ENCODE data around the gene TMPRSS11E. TPM values are rescaled to one million over a fixed set of nuclear protein-coding genes. Genes with fewer than 3 reads are reported as not detected.

Gene TMPRSS11E
- total and polyA plus RNA-seq, 2 donors (not counting 1 experiment from before 2014, with no cell fraction given), result not detected

DNA sequence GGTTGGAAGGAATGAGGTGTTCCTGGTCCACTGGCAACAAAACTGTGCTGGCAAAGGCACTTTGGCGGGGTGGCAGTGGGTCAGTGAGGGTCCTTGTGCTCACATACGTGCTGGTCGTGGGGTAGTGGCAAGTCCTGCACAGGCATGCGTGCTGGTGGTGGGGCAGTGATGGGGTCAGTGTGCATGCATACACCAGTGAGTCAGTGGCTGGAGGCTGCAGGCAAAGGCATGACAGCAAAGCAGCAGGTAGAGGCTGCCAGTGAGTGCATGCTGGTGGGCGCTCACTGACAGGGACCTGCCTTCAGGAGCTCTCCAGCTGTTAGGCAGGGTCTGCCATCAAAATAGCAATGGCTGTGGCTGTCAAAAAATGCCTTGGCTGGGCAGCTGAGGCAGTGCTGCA lies 42.1 kb downstream of the TMPRSS11E start:
- Histone ChIP-seq H2AFZ (ENCODE audit: low read length) (no peak overlapping the region), H3K79me2 (ENCODE audit: control insufficient read depth, insufficient read depth, low read length) (no peaks in the 10 kb centered on the region), H3K27me3 (ENCODE audit: control insufficient read depth, insufficient read depth, low read length) (no peaks in the 10 kb centered on the region), H3K9me3 (ENCODE audit: control insufficient read depth, insufficient read depth, low read depth, low read length) (no peaks in the 10 kb centered on the region), H3K27ac (ENCODE audit: insufficient read depth, low read length) (no peak overlapping the region), H3K4me1 (ENCODE audit: control insufficient read depth, extremely low read depth, insufficient read depth, low read length) (no peaks in the 10 kb centered on the region), H3K36me3 (ENCODE audit: control insufficient read depth, insufficient read depth, low read length) (no peaks in the 10 kb centered on the region), H3K4me3 (replicated peaks in 1 of 4; ENCODE audit: control extremely low read depth in 1 of 4, insufficient read depth in 1 of 4, low read depth in 3 of 4, low read length in 4 of 4) (no peak overlapping the region), H4K20me1 (ENCODE audit: control insufficient read depth, extremely low read depth, insufficient read depth, low read length) (no peaks in the 10 kb centered on the region), H3K4me2 (ENCODE audit: extremely low read depth, insufficient read depth, low read length) (no peak overlapping the region), H3K9ac (ENCODE audit: insufficient read depth, low read length) (no peak overlapping the region)
- no peak for DNase-seq (ENCODE audit: low read depth in 2 of 2)
- TF ChIP-seq EZH2 (IDR thresholded peaks at IDR 0.05; ENCODE audit: low read length, missing control alignments), result no peak
- TF ChIP-seq, protein P1, sequence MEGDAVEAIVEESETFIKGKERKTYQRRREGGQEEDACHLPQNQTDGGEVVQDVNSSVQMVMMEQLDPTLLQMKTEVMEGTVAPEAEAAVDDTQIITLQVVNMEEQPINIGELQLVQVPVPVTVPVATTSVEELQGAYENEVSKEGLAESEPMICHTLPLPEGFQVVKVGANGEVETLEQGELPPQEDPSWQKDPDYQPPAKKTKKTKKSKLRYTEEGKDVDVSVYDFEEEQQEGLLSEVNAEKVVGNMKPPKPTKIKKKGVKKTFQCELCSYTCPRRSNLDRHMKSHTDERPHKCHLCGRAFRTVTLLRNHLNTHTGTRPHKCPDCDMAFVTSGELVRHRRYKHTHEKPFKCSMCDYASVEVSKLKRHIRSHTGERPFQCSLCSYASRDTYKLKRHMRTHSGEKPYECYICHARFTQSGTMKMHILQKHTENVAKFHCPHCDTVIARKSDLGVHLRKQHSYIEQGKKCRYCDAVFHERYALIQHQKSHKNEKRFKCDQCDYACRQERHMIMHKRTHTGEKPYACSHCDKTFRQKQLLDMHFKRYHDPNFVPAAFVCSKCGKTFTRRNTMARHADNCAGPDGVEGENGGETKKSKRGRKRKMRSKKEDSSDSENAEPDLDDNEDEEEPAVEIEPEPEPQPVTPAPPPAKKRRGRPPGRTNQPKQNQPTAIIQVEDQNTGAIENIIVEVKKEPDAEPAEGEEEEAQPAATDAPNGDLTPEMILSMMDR (conservative IDR thresholded peaks at IDR 0.05 in 1 of 2, IDR thresholded peaks at IDR 0.05 in 1 of 2; ENCODE audit: low read depth in 1 of 2, low read length in 2 of 2), result no peak

DNA sequence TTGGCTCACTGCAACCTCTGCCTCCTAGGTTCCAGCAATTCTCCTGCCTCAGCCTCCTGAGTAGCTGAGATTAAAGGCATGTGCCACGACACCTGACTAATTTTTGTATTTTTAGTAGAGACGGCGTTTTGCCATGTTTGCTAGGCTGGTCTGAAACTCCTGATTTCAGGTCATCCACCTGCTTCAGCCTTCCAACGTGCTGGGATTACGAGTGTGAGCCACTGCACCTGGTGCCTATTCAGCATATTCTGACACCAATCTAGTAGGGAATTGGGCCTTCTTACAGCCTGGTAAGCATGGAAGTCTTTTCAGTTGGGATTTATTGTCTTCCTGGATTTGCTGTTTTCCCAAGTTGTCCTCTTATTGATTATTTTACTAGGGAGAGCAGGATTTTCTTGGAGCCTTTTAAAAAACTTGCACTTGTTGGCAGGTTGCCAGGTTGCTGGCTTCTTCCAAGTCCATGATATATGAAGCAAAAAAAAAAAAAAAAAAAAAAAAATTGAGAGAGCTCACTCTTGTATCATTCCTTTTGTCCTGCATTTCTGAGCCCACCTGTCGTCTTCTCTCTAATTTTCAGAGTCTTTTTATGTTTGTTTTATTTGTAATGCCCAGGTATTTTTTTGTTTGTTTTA lies 43.7 kb downstream of the TMPRSS11E start:
- H3K4me1 ChIP-seq (ENCODE audit: control insufficient read depth, extremely low read depth, insufficient read depth, low read length), result no peaks in the 10 kb centered on the region
- H3K9ac ChIP-seq (ENCODE audit: insufficient read depth, low read length), result no peak overlapping the region
- no peak overlapping the region for H3K4me3 ChIP-seq (replicated peaks in 1 of 4; ENCODE audit: control extremely low read depth in 1 of 4, insufficient read depth in 1 of 4, low read depth in 3 of 4, low read length in 4 of 4)
- H3K79me2 ChIP-seq (ENCODE audit: control insufficient read depth, insufficient read depth, low read length), result no peaks in the 10 kb centered on the region
- H3K36me3 ChIP-seq (ENCODE audit: control insufficient read depth, insufficient read depth, low read length), result no peaks in the 10 kb centered on the region
- H4K20me1 ChIP-seq (ENCODE audit: control insufficient read depth, extremely low read depth, insufficient read depth, low read length), result no peaks in the 10 kb centered on the region
- no peaks in the 10 kb centered on the region for H3K9me3 ChIP-seq (ENCODE audit: control insufficient read depth, insufficient read depth, low read depth, low read length)
- no peaks in the 10 kb centered on the region for H3K27me3 ChIP-seq (ENCODE audit: control insufficient read depth, insufficient read depth, low read length)
- H2AFZ ChIP-seq (ENCODE audit: low read length), result no peak overlapping the region
- H3K4me2 ChIP-seq (ENCODE audit: extremely low read depth, insufficient read depth, low read length), result no peak overlapping the region
- no peak overlapping the region for H3K27ac ChIP-seq (ENCODE audit: insufficient read depth, low read length)
- no peak for TF ChIP-seq EZH2 (IDR thresholded peaks at IDR 0.05; ENCODE audit: low read length, missing control alignments)
- TF ChIP-seq, protein P1 (conservative IDR thresholded peaks at IDR 0.05 in 1 of 2, IDR thresholded peaks at IDR 0.05 in 1 of 2; ENCODE audit: low read depth in 1 of 2, low read length in 2 of 2), result no peak
- DNase-seq (ENCODE audit: low read depth in 2 of 2), result peak in 1 of 2 donors; percentile 7

DNA sequence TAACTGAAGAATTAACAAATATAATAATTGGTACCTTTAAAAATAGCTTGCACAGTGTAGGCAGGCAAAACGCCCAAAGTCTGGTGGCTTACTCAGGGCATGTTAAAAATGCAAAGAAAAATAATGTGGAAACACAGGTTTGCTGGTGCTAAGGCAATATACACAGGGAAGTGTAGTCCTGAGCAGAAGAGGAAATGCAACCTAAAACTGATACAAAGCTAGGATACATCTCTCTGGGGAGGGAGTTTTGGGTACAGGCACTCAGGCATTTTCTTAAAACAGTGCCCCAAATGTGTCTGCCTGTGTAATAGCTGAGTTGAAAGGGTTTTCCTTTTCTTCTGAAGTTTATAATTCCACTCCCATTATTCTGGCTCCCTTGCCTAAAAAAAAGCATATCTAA lies 47.4 kb downstream of the TMPRSS11E start:
- no peaks in the 10 kb centered on the region for H3K27me3 ChIP-seq (ENCODE audit: control insufficient read depth, insufficient read depth, low read length)
- H3K4me2 ChIP-seq (ENCODE audit: extremely low read depth, insufficient read depth, low read length), result no peak overlapping the region
- no peak overlapping the region for H3K9ac ChIP-seq (ENCODE audit: insufficient read depth, low read length)
- no peak overlapping the region for H3K27ac ChIP-seq (ENCODE audit: insufficient read depth, low read length)
- H3K79me2 ChIP-seq (ENCODE audit: control insufficient read depth, insufficient read depth, low read length), result no peaks in the 10 kb centered on the region
- no peaks in the 10 kb centered on the region for H3K36me3 ChIP-seq (ENCODE audit: control insufficient read depth, insufficient read depth, low read length)
- TF ChIP-seq, protein P1 (conservative IDR thresholded peaks at IDR 0.05 in 1 of 2, IDR thresholded peaks at IDR 0.05 in 1 of 2; ENCODE audit: low read depth in 1 of 2, low read length in 2 of 2), result no peak
- TF ChIP-seq EZH2 (IDR thresholded peaks at IDR 0.05; ENCODE audit: low read length, missing control alignments), result no peak
- no peak for DNase-seq (ENCODE audit: low read depth in 2 of 2)
- no peaks in the 10 kb centered on the region for H3K9me3 ChIP-seq (ENCODE audit: control insufficient read depth, insufficient read depth, low read depth, low read length)
- H4K20me1 ChIP-seq (ENCODE audit: control insufficient read depth, extremely low read depth, insufficient read depth, low read length), result no peaks in the 10 kb centered on the region
- H3K4me3 ChIP-seq (replicated peaks in 1 of 4; ENCODE audit: control extremely low read depth in 1 of 4, insufficient read depth in 1 of 4, low read depth in 3 of 4, low read length in 4 of 4), result no peak overlapping the region
- H3K4me1 ChIP-seq (ENCODE audit: control insufficient read depth, extremely low read depth, insufficient read depth, low read length), result no peaks in the 10 kb centered on the region
- no peak overlapping the region for H2AFZ ChIP-seq (ENCODE audit: low read length)
